Uterus (tissue), 4 donors: Measurements from ENCODE around the gene CEP120. TPM values are rescaled to one million over a fixed set of nuclear protein-coding genes. Genes with fewer than 3 reads are reported as not detected.
"Not testable (repeated sequence)": the region's sequence is repeated elsewhere in the genome, so short reads cannot be mapped to it uniquely, and the experiment has no call there.

Source experiments
- DNase-seq, 2 donors: peaks; one replicate each; pipeline ENCODE4 v3.0.0-alpha.2; 2019 to 2020
- H3K27ac ChIP-seq, 2 donors: fragments of 200-600 bp; sonication (generic); 1 replicate in 1 of 2; 2 replicates in 1 of 2; pipeline ENCODE4 v1.5.1; 2016 to 2018
- H3K27me3 ChIP-seq, 2 donors: fragments of 200-600 bp; sonication (generic); one replicate each; pipeline ENCODE4 v1.5.1; 2018 to 2019; ENCODE audit warnings: control low read depth in 1 of 2
- H3K36me3 ChIP-seq, 2 donors: fragments of 200-600 bp; sonication (generic); one replicate each; pipeline ENCODE4 v1.5.1; 2019; ENCODE audit warnings: control low read depth in 1 of 2
- H3K4me1 ChIP-seq, 2 donors: fragments of 200-600 bp; sonication (generic); one replicate each; pipeline ENCODE4 v1.5.1; 2018 to 2019; ENCODE audit warnings: control low read depth in 1 of 2
- H3K4me3 ChIP-seq, 2 donors: fragments of 200-600 bp; sonication (generic); 1 replicate in 1 of 2; 2 replicates in 1 of 2; pipeline ENCODE4 v1.5.1; 2018 to 2019; ENCODE audit warnings: mild to moderate bottlenecking in 1 of 2
- H3K9me3 ChIP-seq, 2 donors: fragments of 200-600 bp; sonication (generic); one replicate each; pipeline ENCODE4 v1.5.1; 2019; ENCODE audit warnings: control low read depth in 1 of 2
- CTCF ChIP-seq, 4 experiments: fragments of 200-600 bp in 2 of 4; fragments of 450-650 bp in 2 of 4; sonication (generic) in 2 of 4; IDR thresholded peaks; one replicate each; pipeline ENCODE4 v1.5.1; 2016 to 2019; ENCODE audit warnings: antibody characterized with exemption in 4 of 4, mild to moderate bottlenecking in 2 of 4, moderate library complexity in 1 of 4
- POLR2A ChIP-seq, 2 donors: fragments of 450-650 bp; IDR thresholded peaks; one replicate each; pipeline ENCODE4 v1.6.1; 2016; ENCODE audit warnings: antibody characterized with exemption in 2 of 2, mild to moderate bottlenecking in 1 of 2, moderate library complexity in 1 of 2
- intact Hi-C: fragments of 100-400 bp; cut with DNase I; formaldehyde crosslinking; loops from one replicate; pipeline ENCODE4 v1.15.1; 2023; ENCODE audit warnings: low total_unique reads
- total RNA-seq, 4 donors: library from RNA; depleted of rRNA in 3 of 4; stranded (reverse); fragments of >200 nt in 3 of 4; gene quantifications; one replicate each; pipeline versions ENCODE4 v1.1.0 to v1.2.4, GENCODE V29; 2014 to 2023
- donor health status: DM: yes; HTN: yes; CAD: no.

CEP120 gene
- total RNA-seq: 10 to 100 TPM; 18.2 to 55.8 (median 41.0) TPM

DNA sequence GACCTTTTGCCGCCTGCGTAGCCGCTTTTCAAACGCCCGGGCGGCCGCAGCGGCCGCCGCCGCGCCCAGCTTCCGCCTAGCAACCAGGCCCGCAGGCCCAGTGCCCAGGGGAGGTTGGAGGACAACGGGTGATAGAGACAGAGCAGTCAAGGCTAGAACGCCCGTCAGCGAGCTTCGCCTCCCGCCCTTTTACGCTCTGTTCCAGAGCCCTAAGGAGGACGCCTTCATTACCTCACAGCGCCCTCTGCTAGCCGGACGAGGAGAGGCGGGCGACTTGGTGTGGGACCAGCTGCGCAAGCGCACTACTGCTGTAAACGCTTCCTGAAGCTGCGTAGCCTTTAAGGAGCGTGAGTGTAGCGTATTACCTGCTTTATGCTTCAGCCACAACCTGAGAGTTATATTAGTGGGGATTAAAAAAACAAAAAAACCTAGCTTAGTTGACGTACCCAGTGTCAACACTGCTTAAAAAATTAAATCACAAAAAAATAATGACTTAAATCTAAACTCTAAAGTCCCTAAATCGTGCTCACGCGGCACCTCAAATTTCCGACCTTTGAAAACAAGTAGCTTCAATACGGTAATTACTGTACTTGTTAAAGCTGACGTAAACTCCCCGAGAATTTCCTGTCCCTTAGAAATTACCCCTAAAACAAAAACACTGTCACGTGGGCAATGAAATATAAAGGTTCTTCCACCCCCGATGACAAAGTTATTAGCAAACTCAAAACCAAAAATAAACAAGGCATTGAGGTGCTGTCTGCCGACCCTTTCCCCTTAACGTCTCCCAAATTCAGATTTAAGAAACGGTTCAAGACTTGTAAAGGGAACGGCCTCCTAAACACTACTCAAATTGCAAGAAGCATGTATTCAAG is at the start of gene CEP120:
Gene CEP120, minus strand, starts transcription at position 126 of the 872 bp plus-strand sequence. CDS start 405 bp downstream, outside the sequence.
- peak; percentile 69 to 84 (median 77) for TF ChIP-seq CTCF (IDR thresholded peaks at IDR 0.05)
- peak; percentile 85 to 94 for TF ChIP-seq POLR2A (IDR thresholded peaks at IDR 0.05)
- peak within 1 kb of the TSS; percentile 72 to 96 for H3K4me3 ChIP-seq
- peak within 1 kb of the TSS; percentile 86 to 87 for H3K27ac ChIP-seq
- intact Hi-C loops: no loop called here
- H3K27me3 ChIP-seq: no peaks in the 10 kb centered on the region
- H3K36me3 ChIP-seq: no peaks in the 10 kb centered on the region
- H3K4me1 ChIP-seq: no peaks in the 10 kb centered on the region
- no peaks in the 10 kb centered on the region for H3K9me3 ChIP-seq
- peak; percentile 98 to 99 for DNase-seq

GRCh38 chr5:123472150-123472924 is 49.1 kb upstream of the CEP120 start:
- TF ChIP-seq POLR2A (IDR thresholded peaks at IDR 0.05) (no peak), CTCF (IDR thresholded peaks at IDR 0.05) (no peak)
- Histone ChIP-seq H3K27me3 (no peaks in the 10 kb centered on the region), H3K4me3 (no peak overlapping the region), H3K4me1 (no peaks in the 10 kb centered on the region), H3K9me3 (no peaks in the 10 kb centered on the region), H3K36me3 (no peaks in the 10 kb centered on the region), H3K27ac (no peak overlapping the region)
- DNase-seq: no peak
- intact Hi-C loops: no loop called here

GRCh38 chr5:123471385-123471784 is 48.2 kb upstream of the CEP120 start:
- Histone ChIP-seq H3K27ac (no peak overlapping the region), H3K4me3 (no peak overlapping the region), H3K9me3 (no peaks in the 10 kb centered on the region), H3K36me3 (no peaks in the 10 kb centered on the region), H3K4me1 (no peaks in the 10 kb centered on the region), H3K27me3 (no peaks in the 10 kb centered on the region)
- no peak for TF ChIP-seq CTCF (IDR thresholded peaks at IDR 0.05)
- TF ChIP-seq POLR2A (IDR thresholded peaks at IDR 0.05): no peak
- DNase-seq: no peak
- intact Hi-C loops: no loop called here

- H3K4me3 ChIP-seq, H3K9me3 ChIP-seq: not testable (repeated sequence)
Observed at GRCh38 chr5:123466839-123467238, 43.6 kb upstream of the CEP120 start.

GRCh38 chr5:123460296-123460729 is 37.1 kb upstream of the CEP120 start:
- Histone ChIP-seq H3K36me3 (no peaks in the 10 kb centered on the region), H3K9me3 (no peaks in the 10 kb centered on the region), H3K4me3 (no peak overlapping the region), H3K27me3 (no peaks in the 10 kb centered on the region), H3K27ac (no peak overlapping the region), H3K4me1 (no peaks in the 10 kb centered on the region)
- TF ChIP-seq POLR2A (IDR thresholded peaks at IDR 0.05): no peak
- no peak for TF ChIP-seq CTCF (IDR thresholded peaks at IDR 0.05)
- intact Hi-C loops: no loop called here
- no peak for DNase-seq

More at GRCh38 chr5:123466839-123467238, 43.6 kb upstream of the CEP120 start:
- DNase-seq, H3K36me3 ChIP-seq, H3K4me1 ChIP-seq, intact Hi-C loops, H3K27ac ChIP-seq, H3K27me3 ChIP-seq: not testable (repeated sequence)

GRCh38 chr5:123458994-123459393 is 35.8 kb upstream of the CEP120 start:
- H3K27me3 ChIP-seq, H3K4me3 ChIP-seq, intact Hi-C loops, DNase-seq, H3K9me3 ChIP-seq, H3K4me1 ChIP-seq, H3K36me3 ChIP-seq, H3K27ac ChIP-seq: not testable (repeated sequence)
